Measurements from ENCODE around the gene KRT28.
"Not testable (repeated sequence)": the region's sequence is repeated elsewhere in the genome, so short reads cannot be mapped to it uniquely, and the experiment has no call there.

KRT28 gene

GRCh38 chr17:40778461-40778860 lies 21.3 kb downstream of the KRT28 start:
- DNase-seq: no peak

GRCh38 chr17:40777971-40778370 lies 21.8 kb downstream of the KRT28 start:
- DNase-seq: no peak

- DNase-seq: no peak
These were observed 22.3 kb downstream of the KRT28 start for GRCh38 chr17:40777459-40777858.

GRCh38 chr17:40775945-40776344 lies 23.8 kb downstream of the KRT28 start:
- DNase-seq: no peak

- no peak for DNase-seq
These were observed 27.7 kb downstream of the KRT28 start, which contains the start of gene KRT26 for GRCh38 chr17:40772101-40772500. Gene KRT26 (minus strand): TSS chr17:40772201. CDS start chr17:40772113, 88 bp downstream.

GRCh38 chr17:40765657-40766056 lies 34.1 kb downstream of the KRT28 start:
- no peak for DNase-seq

GRCh38 chr17:40763752-40764151 lies 36.0 kb downstream of the KRT28 start:
- DNase-seq: no peak

GRCh38 chr17:40760105-40761016 lies 39.4 kb downstream of the KRT28 start:
- no peak for DNase-seq

- DNase-seq: no peak
These were observed 44.5 kb downstream of the KRT28 start, which contains the start of gene KRT25 for GRCh38 chr17:40755231-40755630. Gene KRT25 (minus strand): TSS chr17:40755331. CDS start chr17:40755271, 60 bp downstream.

- DNase-seq: no peak
These were observed 46.0 kb downstream of the KRT28 start for GRCh38 chr17:40753804-40754203.

GRCh38 chr17:40751065-40751464 lies 48.7 kb downstream of the KRT28 start:
- no peak for DNase-seq

GRCh38 chr17:40750391-40750790 lies 49.4 kb downstream of the KRT28 start:
- no peak for DNase-seq

GRCh38 chr17:40748666-40749065 lies 51.1 kb downstream of the KRT28 start:
- not testable (repeated sequence) for DNase-seq
